GM10266 (cell line): Measurements from ENCODE around the gene GRAP.
"Not testable (repeated sequence)": the region's sequence is repeated elsewhere in the genome, so short reads cannot be mapped to it uniquely, and the experiment has no call there.

Experiments
- DNase-seq: peaks from one replicate; pipeline ENCODE4 v3.0.0; 2012; ENCODE audit errors: extremely low spot score
- TF ChIP-seq, protein P1 (sequence below): IDR thresholded peaks from 2 replicates; pipeline ENCODE4 v1.5.1; 2012; ENCODE audit warnings: mild to moderate bottlenecking, low read depth; ENCODE audit not compliant: control insufficient read depth, insufficient read depth; ENCODE audit errors: missing control alignments

The GRAP gene

GRCh38 chr17:19046782-19047375 lies at the start of gene GRAP:
GRAP (minus strand) TSS chr17:19046957; CDS start chr17:19046926, 31 bp downstream.
- not testable (repeated sequence) for DNase-seq

DNA sequence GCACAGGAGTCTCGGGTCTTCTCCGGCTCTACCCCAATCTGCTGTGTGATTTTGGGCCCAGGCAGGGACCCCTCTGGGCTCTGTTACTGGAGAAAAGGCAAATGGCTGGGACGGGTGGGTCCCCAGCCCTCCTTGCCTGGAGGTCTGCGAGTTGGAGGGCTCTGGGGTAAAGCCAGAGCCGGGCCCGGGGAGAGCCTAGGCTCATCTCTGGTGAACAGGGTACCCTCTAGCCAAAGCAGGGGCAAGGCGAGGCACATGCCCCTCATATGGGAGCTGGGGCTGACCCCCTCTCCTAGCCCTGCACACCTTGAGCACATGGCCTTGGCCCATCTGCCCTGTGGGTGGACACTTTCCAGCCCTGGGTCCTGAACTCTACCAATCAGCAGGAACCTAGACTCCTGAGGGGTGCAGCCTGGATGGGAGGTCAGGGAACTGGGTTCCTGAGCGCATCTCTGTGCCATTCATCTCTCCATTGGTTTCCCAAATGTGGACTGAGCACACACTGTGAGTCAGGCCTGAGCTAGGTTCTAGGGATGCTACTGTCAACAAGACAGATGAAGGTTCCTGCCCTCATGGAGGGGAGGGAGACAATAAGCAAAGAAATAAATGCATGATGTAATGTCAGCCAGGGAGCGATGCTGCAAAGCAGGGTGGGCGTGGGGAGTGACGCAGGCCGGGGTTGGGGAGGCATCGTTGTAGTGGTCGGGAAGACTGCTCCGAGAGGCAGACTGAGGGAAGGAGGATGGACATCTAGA lies 47.1 kb upstream of the GRAP start:
- DNase-seq, result not testable (repeated sequence)

GRCh38 chr17:19092737-19093683 lies 46.3 kb upstream of the GRAP start:
- not testable (repeated sequence) for DNase-seq

- not testable (repeated sequence) for DNase-seq
These were observed 43.5 kb upstream of the GRAP start for GRCh38 chr17:19090058-19090772.

DNA sequence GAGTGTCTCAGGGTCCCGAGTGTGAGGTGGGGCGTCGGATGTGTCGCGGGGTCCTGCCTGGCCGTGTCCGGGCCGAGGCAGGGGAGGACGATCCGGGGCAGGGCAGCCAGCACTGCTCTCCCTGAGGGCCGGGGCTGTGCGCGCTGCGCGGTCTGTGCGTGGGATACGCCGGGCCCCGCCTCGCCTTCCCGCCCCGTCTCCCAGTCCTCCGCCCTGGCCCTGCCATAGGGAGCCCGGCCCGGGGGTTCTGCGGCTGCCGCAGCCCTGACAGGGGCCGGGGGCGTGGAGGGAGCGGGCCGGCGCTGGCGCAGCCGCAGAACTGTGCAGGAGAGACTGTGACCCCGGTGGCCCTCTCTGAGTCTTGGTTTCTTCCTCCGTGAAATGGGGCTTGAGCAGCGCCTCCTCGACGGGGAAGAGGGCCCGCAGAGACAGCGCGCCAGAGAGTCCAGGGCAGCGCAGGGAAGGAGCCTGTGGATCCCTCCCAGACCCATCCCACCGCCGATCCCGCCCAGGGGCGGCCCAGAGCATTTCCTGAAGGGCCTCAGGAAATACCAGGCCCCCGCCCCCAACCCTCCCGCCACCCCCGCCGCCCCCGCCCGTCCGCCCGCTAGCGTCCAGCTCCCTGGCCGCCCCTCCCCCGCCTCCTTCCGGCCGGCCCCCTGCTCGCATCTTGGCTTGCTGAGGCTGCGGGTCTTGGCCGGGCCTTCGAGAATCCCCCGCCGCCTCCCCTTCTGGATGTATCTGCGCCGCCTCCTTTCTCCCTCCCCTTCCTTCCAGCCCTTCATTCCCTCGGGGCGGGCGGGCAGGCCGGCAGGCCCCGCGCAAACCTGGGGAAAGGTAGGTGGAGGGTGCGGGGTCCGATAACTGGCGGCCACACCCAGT lies 42.3 kb upstream of the GRAP start:
- DNase-seq, result not testable (repeated sequence)

DNA sequence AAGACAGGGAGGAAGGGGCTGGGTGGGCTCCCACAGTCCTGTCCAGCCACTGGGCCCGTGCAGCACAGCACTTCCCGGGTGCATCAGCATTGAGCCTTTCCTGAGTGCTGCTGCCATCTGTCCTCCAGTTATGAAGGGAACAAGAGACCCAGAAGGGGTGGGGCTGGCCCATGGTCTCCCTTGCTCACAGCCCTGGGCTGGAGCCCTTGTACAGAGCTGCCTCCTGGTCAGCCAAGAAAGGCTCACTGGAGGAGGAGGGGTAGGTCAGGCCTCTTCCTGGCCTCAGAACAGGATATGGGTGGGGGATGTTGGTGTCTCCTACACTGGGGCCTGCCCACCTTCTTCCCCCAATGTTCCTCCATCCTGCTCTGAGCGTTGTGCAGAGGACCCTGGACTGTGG lies 30.6 kb upstream of the GRAP start:
- DNase-seq, result not testable (repeated sequence)

- TF ChIP-seq, protein P1, sequence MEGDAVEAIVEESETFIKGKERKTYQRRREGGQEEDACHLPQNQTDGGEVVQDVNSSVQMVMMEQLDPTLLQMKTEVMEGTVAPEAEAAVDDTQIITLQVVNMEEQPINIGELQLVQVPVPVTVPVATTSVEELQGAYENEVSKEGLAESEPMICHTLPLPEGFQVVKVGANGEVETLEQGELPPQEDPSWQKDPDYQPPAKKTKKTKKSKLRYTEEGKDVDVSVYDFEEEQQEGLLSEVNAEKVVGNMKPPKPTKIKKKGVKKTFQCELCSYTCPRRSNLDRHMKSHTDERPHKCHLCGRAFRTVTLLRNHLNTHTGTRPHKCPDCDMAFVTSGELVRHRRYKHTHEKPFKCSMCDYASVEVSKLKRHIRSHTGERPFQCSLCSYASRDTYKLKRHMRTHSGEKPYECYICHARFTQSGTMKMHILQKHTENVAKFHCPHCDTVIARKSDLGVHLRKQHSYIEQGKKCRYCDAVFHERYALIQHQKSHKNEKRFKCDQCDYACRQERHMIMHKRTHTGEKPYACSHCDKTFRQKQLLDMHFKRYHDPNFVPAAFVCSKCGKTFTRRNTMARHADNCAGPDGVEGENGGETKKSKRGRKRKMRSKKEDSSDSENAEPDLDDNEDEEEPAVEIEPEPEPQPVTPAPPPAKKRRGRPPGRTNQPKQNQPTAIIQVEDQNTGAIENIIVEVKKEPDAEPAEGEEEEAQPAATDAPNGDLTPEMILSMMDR, result peak; percentile 11
- DNase-seq, result not testable (repeated sequence)
These were observed 29.8 kb upstream of the GRAP start for GRCh38 chr17:19076398-19077192.

GRCh38 chr17:19070318-19071168 lies 23.8 kb upstream of the GRAP start:
- DNase-seq, result not testable (repeated sequence)

DNA sequence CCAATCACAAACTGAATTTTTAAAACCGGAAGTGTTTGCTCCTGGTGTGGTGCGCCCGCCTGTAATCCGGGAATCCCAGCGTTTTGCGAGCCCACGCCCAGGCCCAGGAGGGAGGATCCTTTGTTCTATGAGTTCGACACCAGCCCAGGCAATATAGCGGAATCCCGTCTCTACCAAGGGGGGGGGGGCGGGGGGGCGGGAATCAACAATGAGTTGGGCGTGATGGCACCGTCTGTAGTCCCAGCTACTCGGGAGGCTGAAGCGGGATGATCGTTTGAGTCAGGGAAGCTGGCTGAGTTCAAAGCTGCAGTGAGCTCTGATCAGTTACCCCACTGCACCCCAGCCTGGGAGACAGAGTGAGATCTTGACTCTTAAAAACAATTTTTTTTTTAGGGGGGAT lies 17.6 kb upstream of the GRAP start:
- not testable (repeated sequence) for DNase-seq

DNA sequence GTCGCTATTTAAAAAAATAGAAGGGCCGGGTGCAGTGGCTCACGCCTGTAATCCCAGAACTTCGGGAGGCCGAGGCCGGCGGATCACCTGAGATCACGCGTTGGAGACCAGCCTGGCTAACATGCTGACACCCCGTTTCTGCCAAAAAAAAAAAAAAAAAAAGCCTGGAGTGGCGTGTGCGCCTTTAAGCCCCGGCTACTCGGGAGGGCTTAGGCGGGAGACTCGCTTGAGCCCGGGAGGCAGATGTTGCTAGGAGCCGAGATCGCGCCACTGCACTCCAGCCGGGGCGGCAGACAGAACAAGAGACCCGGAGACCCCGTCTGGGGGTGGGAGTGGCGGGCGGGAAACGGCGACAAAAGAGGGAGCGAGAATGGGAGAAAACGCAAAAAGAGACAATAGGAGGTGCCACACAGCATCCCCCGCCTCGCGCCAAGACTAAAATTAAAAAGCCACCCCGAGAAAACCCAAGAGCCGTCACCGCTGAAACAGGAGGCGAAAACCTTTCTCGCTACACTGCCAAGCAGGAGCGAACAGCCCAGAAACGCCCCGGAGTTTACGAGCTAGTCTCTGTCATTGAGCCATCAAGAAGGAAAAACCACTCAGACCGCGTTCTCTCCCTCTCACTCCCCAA lies 16.7 kb upstream of the GRAP start:
- not testable (repeated sequence) for DNase-seq

GRCh38 chr17:19062718-19063325 lies 16.1 kb upstream of the GRAP start:
- DNase-seq, result not testable (repeated sequence)

GRCh38 chr17:19062009-19062717 lies 15.4 kb upstream of the GRAP start:
- DNase-seq, result not testable (repeated sequence)

DNA sequence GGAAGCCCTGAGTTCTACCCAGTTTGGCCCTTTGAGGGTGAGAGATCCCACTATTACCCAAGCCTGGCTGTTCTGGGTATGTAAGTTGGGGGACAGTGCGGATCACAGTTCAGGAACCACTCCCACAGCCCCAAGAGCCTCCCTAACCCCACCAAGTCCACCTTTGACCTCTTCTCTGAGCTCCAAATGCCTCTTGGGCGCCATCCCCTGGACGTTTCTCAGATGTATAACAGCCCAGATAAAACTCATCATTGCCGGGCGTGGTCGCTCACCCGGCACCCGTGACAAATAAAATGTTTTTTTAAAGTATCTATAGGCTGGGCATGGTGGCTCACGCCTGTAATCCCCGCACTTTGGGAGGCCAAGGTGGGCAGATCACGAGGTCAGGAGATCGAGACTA lies 8.7 kb upstream of the GRAP start:
- not testable (repeated sequence) for DNase-seq

DNA sequence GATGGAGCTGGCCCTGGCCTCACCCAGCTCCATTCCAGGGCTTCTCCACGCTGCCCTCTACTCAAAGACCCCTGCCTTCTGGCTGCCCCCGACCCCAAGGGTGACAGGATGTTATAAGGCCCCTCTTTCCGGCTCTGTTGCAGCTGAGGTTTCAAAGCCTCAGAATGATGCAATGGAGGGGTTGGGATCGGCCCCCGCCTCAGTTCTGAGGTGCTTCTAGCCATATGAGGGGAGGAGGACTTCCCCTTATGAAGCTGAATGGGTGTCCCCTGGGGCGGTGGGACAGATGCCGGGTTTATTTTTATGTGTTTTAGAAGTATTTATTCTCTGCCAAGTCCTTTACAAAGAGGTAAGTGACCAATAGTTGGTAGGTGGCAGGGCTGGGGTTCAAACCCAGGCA lies 2.1 kb upstream of the GRAP start:
- not testable (repeated sequence) for DNase-seq

- DNase-seq, result not testable (repeated sequence)
These were observed 753 bp upstream of the GRAP start for GRCh38 chr17:19047510-19047909.
